CMK (cell line): ENCODE measurements around the gene KLHL15.

ENCODE experiments used
- DNase-seq: peaks from one replicate; pipeline ENCODE4 v3.0.0-alpha.2; 2010; ENCODE audit warnings: low read depth

Gene KLHL15

GRCh38 chrX:23945206-23945605 is 81.8 kb downstream of the KLHL15 start:
- no peak for DNase-seq

GRCh38 chrX:23944234-23944633 is 82.8 kb downstream of the KLHL15 start:
- DNase-seq: no peak

DNA sequence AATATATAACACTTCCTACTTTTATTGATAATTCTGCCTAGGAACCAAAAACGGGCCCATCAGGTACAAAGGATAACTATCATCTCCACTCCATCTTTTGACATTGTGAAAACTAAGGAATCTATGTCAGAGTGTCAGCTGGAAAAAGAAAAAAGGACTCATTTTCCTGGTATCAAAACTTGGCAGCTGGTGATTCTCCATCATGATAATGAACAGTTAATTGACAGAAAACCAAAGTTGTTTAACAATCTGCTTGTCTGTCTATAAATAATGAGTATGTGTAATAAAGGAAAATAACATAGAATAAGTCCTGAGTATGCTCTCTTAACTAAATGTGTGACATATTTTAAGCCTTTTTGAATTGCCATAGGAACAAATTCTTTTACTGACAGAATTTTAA is 87.8 kb downstream of the KLHL15 start:
- DNase-seq: no peak

GRCh38 chrX:23938690-23939089 is 88.3 kb downstream of the KLHL15 start:
- DNase-seq: no peak

DNA sequence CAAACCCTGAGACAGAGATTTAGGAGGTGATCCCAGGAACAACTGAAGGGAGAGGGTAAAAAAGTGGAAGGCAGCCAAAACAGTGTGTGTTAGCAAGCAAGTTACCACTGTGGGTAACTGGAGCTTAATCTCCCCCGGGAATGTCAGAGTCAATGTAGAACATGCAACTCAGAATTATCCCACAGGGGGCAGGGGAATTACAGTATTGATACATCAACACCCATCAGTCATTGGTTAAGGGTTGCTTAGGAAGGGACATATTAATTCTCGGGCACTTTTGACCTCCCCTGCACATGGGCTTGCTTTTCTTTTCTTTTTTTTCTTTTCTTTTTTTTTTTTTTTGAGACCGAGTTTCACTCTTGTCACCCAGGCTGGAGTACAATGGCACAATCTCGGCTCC is 89.9 kb downstream of the KLHL15 start:
- no peak for DNase-seq

DNA sequence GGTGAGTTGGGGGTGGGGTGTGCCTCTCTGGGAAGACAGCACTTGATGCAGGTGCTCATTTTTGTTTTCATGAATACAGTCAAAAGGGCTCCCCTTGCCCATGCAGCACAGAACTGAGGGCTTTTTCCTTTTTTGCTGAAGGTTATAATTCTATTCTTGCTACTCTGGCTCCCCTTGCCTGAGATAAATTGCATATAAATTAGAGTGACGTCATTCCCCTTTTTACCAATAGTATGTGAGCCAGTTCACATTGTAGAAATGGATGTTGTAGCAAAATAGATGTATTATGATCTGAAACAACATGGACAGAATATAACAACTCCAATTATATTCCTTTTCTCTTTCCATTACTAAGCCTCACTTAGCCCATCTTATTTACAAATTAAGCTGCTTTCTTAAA is 90.8 kb downstream of the KLHL15 start:
- DNase-seq: no peak

DNA sequence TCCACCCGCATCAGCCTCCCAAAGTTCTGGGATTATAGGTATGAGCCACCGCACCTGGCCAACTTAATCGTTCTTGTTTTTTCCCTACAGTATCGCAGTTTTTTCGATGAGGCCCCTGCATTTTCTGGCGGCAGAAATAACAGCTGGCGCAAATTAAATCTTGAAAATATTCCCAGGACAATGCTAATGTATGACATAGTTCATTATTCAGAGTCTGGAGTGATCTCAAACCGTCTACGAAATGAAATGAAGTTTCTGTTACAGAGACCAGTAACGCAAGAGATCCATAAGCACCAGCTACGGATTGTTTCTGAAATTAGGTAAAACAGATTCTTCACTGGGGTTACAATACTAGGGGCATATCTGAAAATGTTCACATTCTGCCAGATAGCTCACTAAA is 91.9 kb downstream of the KLHL15 start:
- no peak for DNase-seq
